ENCODE results near the gene DGLUCY.
A peak's percentile ranks its signal among the peaks of the same experiment; 100 is the strongest.
"Not testable (repeated sequence)": the region's sequence is repeated elsewhere in the genome, so short reads cannot be mapped to it uniquely, and the experiment has no call there.

DGLUCY gene

GRCh38 chr14:91175291-91176201 is 61.7 kb downstream of the DGLUCY start:
- no peak overlapping the region for H3K4me3 ChIP-seq (ENCODE audit: low read depth, low read length)
- no peak for TF ChIP-seq CTCF (IDR thresholded peaks at IDR 0.05; ENCODE audit: low read depth, low read length, missing control alignments)
- no peak for DNase-seq (ENCODE audit: low read depth)

GRCh38 chr14:91177073-91178034 is 63.5 kb downstream of the DGLUCY start:
- H3K4me3 ChIP-seq (ENCODE audit: low read depth, low read length) = no peak overlapping the region
- peak; percentile 75 for TF ChIP-seq CTCF (IDR thresholded peaks at IDR 0.05; ENCODE audit: low read depth, low read length, missing control alignments)
- peak; percentile 35 for DNase-seq (ENCODE audit: low read depth)

GRCh38 chr14:91180611-91181010 is 66.7 kb downstream of the DGLUCY start:
- no peak for TF ChIP-seq CTCF (IDR thresholded peaks at IDR 0.05; ENCODE audit: low read depth, low read length, missing control alignments)
- H3K4me3 ChIP-seq (ENCODE audit: low read depth, low read length) = no peak overlapping the region
- no peak for DNase-seq (ENCODE audit: low read depth)

- not testable (repeated sequence) for H3K4me3 ChIP-seq (ENCODE audit: low read depth, low read length); DNase-seq (ENCODE audit: low read depth)
Measured at GRCh38 chr14:91182753-91183152, 68.9 kb downstream of the DGLUCY start.

- DNase-seq (ENCODE audit: low read depth) = no peak
- H3K4me3 ChIP-seq (ENCODE audit: low read depth, low read length) = no peak overlapping the region
- no peak for TF ChIP-seq CTCF (IDR thresholded peaks at IDR 0.05; ENCODE audit: low read depth, low read length, missing control alignments)
Measured at GRCh38 chr14:91184559-91184958, 70.7 kb downstream of the DGLUCY start.

- no peak for TF ChIP-seq CTCF (IDR thresholded peaks at IDR 0.05; ENCODE audit: low read depth, low read length, missing control alignments)
- no peak for DNase-seq (ENCODE audit: low read depth)
- no peak overlapping the region for H3K4me3 ChIP-seq (ENCODE audit: low read depth, low read length)
Measured at GRCh38 chr14:91185721-91186120, 71.8 kb downstream of the DGLUCY start.

GRCh38 chr14:91186515-91187066 is 72.7 kb downstream of the DGLUCY start:
- TF ChIP-seq CTCF (IDR thresholded peaks at IDR 0.05; ENCODE audit: low read depth, low read length, missing control alignments) = no peak

More at GRCh38 chr14:91186515-91187066, 72.7 kb downstream of the DGLUCY start:
- DNase-seq (ENCODE audit: low read depth) = no peak
- H3K4me3 ChIP-seq (ENCODE audit: low read depth, low read length) = no peak overlapping the region
